ENCODE measurements around the gene ANO5.

DNA sequence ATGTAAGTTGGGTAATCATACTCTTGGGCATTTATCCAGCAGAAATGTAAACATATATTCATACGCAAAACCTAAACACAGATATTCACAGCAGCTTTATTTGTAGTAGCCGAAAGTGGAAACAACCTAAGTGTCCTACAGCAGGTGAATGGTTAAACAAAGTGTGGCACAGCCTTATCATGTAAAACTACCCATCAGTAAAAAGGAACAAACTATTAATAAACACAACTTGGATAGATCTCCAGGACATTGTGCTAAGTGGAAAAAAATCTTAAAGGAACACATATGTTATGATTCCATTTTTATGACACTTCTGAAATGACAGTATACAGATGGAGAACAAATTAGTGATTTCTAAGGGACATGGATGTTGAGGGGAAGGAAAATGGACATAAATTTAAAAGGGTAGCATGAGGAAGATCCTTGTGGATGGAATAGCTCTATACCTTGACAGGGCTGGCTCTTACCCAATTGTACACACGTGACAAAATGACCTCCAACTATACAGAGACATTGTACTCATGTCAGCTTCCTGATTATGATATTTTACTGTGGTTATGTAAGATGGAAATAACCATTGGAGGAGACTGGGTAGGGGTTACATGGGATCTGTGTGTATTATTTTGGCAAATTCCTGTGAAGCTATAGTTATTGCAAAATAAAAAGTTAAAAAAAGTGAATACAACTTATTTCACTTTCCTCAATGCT lies 15.4 kb downstream of the ANO5 start:
- TF ChIP-seq, protein P1, sequence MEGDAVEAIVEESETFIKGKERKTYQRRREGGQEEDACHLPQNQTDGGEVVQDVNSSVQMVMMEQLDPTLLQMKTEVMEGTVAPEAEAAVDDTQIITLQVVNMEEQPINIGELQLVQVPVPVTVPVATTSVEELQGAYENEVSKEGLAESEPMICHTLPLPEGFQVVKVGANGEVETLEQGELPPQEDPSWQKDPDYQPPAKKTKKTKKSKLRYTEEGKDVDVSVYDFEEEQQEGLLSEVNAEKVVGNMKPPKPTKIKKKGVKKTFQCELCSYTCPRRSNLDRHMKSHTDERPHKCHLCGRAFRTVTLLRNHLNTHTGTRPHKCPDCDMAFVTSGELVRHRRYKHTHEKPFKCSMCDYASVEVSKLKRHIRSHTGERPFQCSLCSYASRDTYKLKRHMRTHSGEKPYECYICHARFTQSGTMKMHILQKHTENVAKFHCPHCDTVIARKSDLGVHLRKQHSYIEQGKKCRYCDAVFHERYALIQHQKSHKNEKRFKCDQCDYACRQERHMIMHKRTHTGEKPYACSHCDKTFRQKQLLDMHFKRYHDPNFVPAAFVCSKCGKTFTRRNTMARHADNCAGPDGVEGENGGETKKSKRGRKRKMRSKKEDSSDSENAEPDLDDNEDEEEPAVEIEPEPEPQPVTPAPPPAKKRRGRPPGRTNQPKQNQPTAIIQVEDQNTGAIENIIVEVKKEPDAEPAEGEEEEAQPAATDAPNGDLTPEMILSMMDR (IDR thresholded peaks at IDR 0.05; ENCODE audit: insufficient read depth, low read length, poor library complexity, severe bottlenecking) = no peak
- TF ChIP-seq EZH2phosphoT487 (conservative IDR thresholded peaks at IDR 0.05; ENCODE audit: low read length) = no peak

All from SU-DHL-6 (cell line).